GM19455 (cell line): ENCODE data around the gene MCFD2.

Experiments used
- ATAC-seq: cut with Tn5 transposase; IDR thresholded peaks from one replicate; pipeline ENCODE4 v1.9.1; 2021; ENCODE audit not compliant: unreplicated experiment

MCFD2 gene

DNA sequence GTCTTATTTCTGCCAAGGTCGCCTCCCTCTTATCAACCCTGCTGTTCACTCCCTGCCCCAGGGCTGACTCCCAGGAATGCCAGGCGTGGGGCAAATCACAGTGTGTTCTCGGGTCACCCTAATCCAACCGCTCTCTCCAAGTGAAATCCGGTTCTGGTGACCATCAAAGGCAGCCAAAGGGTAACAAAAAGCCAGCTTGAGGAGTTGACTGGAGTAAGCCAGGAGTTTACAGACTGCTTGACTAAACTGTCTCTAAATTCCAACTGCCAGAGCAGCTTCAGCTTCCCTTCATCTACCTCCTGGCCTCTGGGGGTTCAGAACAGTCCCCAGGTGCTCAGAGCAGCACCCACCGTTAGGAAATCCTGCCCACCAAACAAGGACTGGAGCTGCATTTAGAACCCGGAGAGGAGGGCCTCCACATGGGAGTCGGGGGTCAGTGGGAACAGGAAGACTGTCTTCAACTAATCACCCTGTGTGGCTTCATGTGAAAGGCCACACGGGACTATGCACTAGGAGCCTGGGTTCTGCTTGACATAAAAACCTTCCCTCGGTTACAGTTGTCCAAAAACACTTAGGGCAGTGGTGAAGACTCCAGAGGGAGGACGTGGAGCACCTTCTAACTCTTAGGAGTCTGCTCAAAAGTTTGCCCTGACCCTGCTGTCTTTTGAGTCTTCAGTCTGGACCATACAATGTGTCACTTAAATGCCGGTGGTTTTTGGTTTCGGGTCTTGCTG, 24.2 kb upstream of the MCFD2 start:
- no peak for ATAC-seq

DNA sequence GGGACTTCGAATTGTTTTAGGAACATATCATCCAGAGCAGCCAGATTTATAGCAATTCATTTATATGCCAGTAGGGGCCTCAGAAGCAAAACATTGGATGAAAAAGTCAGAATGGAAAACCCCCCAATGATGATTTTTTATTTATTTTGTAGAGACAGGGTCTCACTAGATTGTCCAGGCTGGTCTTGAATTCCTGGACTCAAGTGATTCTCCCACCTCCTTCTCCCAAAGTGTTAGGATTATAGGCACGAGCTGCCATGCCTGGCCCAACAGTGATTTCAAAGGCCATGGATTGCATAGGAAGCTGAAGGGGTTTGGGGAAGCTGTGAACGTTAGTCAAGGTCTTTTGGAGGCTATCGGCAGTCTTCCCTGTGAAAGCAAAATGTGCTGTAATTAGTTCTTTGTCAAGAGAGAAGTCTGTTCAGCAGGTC, 21.9 kb upstream of the MCFD2 start:
- no peak for ATAC-seq

DNA sequence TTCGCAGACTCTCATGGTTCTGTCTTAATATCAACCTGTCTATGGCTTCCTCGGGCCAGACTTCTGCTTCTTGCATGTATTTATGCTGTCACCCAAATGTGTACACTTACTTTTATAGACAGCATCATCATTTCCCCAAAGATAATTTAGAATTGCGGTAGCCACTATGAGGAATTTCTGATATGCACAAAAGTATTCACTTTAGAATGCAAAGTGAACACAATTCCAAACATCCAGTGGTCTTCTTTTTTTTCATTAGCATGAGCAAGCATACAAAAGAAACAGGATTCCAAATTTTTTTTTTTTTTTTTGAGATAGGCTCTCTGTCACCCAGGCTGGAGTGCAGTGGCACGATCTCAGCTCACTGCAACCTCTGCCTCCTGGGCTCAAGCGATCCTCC, 21.0 kb upstream of the MCFD2 start:
- ATAC-seq = no peak

DNA sequence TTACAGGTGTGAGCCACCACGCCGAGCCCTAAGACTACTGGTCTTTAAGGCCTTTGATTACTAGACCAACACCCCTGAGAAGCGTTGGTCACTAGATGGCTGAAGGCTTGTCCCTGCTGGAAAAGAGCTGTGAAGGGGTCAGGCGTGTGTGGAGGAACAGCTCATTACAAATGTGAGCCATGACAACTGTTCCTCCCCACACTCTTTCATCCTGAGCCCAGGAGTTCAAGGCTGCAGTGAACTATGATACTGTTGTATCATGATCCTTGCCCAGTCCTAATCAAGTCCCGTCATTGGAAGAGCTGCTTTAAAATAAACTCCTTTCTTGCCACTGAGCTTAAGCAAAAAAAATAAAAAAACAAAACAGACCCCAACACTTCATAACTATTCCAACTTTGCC, 19.5 kb upstream of the MCFD2 start:
- ATAC-seq = no peak

DNA sequence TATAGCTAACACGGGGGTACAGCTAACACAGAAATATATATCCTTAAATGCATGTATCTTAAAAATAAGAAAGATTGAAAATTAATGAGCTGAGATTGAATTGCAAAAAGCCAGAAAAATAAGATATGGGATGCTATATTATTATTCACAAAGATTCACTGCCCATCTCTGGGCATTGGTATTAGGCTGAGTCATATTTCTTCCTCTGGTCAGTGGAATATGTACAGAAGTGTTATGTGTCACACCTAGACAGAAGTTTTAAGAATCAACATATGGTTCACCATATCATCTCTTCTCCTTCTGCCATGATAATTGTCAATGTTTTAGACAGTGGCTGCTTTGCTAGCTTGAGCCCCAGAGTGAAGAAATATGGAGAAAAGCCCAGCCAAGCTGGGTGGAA, 14.0 kb upstream of the MCFD2 start:
- no peak for ATAC-seq

DNA sequence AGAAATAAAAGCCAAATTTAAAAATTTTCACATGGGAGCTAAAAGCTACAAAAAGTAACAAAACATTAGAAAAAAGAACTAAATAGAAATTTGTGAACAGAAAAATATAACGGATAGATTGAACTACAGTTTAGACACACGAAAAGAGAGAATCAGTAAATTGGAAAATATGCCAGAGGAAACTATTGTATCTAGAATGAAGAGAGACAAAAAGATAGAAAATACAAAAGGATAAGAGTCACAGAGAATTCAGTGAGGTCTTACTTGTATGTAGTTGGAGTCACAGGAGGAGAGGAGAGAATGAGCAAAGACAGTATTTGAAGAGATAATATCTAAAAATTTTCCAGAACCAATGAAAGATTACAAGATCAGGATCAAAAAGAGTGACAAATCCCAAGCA, 11.3 kb upstream of the MCFD2 start:
- ATAC-seq = no peak

DNA sequence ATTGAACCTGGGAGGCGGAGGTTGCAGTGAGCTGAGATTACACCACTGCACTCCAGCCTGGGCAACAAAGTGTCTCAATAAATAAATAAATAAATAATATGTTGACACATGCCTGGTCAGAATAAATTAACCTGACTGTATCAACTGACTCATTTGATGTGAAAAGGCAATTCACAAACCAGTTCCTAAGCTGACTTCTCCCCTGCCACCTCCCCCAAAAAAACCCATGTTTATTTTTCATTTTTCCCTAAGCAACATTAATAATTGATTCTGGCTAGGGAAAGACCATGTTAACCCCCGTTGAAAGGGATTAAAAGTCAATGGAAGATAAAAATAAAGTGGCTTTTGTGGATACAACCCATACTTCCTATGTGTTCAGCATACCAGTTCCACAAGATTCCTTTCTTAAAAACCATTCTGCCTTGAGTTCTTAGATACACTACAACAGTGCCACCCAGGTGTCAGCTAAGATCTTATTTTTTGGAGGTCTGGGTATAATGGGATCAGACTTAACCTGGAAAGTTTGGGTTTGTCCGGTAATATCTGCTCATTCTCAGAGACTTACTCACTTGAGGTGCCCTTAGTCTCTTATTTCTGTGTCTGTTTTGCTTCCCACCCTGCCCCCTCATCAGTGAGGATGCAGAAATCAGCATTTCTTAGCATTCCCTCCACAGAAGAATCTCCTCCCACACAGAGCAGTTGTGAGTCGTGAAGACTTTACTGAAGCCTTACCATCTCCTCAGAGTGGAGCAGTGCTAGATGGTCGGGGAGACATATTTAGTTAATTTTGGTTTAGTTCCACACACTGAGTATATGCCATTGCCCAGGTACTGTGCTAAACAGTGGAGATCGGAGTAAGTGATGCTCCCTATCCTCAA, 10.1 kb upstream of the MCFD2 start:
- no peak for ATAC-seq

DNA sequence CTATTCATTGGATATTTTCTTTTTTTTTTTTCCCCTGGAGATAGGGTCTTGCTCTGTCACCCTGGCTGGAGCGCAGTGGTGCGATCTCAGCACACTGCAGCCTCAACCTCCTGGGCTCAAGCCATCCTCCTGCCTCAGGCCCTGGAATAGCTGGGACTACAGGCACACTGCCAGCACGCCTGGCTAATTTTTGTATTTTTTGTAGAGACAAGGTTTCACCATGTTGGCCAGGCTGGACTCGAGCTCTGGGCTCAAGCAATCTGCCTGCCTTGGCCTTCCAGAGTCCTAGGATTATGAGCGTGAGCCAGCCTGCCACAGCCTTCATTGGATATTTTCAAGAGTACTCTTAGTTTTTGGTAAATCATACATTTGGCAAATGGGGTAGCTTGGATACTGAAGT, 9.0 kb upstream of the MCFD2 start:
- ATAC-seq = no peak

DNA sequence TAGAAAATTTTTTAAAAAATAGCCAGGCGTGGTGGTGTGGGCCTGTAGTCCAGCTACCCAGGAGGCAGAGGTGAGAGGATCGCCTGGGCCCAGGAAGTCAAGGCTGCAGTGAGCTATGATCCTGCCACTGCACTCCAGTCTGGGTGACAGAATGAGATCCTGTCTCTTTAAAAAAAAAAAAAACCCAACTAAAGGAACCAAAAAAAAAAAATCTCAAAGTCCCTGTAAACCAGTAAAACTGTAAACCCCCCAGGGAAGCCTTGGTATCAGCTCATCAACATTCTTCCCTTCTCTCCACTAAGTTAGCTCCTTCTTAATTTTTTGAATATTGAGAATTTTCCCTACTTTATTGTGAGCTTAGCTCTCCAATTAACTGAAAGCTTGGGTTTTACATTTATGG, 8.4 kb upstream of the MCFD2 start:
- ATAC-seq = no peak

DNA sequence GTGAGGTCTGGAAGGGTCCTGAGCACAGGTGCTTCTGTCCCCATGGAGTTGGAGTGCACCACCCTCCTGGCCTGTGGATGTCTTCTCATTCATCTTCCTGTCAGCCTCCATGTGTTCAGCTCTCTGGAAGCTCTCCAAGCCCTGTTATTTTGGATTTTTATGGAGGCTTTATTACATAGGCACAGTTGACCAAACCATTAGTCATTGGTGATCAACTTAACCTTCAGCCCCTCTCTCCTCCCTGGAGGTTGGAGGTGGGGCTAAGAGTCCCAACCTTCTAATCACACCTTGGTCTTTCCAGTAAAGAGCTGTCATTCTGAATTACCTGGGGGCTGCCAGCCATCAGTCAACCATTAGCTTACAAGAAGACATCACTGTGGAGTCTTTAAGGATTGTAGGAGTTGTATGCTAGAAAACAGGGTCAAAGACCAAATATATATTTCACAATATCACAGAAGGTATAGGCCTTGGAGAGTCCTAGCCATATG, 7.5 kb upstream of the MCFD2 start:
- ATAC-seq = no peak

DNA sequence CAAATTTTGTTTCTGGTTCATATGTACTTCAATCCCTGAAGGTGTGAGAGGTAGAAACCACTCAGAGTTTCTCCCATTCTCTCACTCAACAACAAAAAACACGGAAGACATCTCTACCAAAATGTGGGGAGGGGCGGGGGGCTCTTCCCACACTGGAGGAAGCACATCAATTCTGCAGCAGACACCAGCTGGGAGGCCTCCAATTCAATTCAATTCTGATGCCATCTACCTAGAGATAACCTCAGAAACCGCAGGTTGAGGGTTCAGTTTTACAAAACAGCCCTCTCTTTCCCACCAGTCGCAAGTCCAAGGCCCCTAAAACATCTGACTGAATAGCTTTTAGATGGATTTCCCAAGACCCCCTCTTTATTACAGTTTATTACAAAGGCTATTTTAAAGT, 7.0 kb upstream of the MCFD2 start:
- no peak for ATAC-seq

DNA sequence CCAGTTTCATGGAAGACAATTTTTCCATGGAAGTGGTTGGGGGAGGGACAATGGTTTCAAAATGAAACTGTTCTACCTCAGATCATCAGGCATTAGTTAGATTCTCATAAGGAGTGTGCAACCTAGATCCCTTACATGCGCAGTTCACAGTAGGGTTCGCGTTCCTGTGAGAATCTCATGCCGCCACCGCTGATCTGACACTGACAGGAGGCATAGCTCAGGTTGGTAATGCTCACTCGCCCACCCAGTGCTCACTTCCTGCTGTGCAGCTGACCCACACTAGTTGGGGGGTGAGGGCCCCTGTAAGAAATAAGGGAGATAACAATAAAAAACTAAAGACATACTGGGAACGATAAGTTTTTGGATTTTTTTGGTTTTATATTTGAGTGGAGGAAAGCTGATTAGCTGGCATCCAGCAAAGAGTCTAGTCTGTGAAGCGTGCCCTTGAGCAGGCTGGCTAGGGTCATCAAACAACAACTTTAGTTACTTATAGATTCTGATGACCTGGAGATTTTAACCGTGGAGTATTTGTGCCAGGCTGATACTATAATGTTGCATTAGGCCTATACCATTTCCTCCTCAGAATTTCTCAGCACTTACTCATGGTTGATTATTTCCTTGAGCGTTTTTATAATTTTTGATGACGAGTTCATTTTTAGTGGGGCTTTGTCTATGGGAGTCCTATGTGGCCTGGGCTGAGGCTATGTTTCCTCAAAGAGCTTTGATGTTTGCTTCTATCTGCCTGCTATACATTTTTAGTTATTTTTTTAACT, 6.3 kb upstream of the MCFD2 start:
- no peak for ATAC-seq

DNA sequence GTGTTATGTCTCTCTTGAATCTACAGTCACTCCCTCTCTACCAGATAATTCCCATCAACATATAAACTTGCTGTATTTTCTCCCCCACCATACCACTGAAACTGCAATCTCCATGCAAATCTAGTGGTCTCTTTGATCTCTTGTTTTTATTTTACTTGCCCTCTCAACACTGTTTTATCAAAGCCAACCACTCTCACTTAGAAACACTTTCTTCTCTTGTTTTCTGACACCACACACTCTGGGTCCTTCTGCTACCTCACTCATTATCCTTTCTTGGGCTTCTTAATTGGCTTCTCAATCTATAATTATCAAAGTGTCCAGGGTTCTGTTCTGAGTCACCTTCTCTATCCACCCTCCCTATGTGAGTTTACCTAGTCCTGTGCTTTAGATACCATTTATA, 2.0 kb upstream of the MCFD2 start:
- ATAC-seq = no peak

DNA sequence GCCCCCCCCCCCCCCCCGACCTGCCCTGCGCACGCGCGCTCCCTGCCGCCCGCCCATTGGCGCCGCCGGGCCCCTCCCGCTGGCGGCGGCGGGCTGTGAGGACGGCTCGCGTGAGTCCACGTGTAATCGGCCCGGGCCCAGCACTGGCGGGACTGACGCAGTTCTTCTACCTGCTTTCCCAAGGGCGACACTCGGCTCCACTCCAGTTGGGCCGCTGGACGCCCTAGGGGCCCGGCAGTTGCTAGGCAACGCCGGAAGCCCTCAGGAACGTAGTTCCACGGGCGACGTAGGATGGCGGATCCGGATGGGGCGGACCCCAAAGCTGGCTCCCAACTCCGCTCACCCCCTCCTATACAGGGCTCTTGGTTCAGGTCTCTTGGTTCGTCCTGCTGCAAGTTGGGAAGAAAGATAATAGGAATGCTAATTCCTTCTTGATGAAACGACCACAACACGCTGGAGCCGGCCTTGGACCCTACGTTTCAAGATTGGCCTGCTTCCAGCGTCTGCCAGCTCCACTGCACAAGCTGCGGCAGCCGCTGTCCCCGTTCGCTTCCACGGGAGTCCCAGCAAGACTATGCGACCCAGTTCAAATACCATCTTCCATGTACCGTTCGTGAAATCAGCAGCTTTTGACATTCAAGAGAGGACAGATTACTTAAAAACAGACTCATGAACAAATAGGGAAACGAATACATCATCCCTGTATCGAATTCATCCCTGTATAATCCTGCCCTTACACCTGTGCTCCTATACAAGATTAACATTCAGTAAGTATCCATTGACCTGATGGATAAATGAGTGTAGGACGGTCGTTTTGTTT, 415 bp upstream of the MCFD2 start:
- ATAC-seq = peak; percentile 93

DNA sequence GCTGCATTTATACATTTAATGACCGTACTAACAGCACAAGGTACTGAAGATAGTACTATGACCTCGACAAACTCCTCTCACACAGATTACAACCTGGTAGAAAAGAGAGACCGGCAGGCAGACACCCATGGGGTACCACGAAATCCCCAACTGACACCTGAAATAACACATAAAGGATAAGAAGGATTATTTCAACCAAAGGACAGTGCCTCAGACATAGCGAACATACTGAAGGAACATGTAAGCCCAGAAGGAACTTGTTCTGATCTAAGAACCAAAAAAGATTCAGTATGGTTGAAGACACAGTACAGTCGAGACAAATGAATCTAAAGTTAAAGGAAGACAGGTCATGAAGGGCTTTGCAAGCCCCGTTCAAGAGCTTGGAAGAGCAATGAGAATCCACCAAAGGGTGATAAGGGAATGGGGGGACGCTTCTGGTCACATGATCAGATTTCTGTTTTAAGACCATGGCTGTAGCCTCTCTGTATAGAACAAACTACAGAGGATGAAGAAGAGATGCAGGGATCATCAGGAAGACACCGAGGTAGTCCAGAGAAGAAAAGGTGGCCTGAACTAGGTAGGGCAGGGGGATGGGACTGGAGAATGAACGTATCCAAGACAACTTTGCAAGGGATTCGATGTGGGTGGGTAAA, 902 bp downstream of the MCFD2 start:
- ATAC-seq = no peak

DNA sequence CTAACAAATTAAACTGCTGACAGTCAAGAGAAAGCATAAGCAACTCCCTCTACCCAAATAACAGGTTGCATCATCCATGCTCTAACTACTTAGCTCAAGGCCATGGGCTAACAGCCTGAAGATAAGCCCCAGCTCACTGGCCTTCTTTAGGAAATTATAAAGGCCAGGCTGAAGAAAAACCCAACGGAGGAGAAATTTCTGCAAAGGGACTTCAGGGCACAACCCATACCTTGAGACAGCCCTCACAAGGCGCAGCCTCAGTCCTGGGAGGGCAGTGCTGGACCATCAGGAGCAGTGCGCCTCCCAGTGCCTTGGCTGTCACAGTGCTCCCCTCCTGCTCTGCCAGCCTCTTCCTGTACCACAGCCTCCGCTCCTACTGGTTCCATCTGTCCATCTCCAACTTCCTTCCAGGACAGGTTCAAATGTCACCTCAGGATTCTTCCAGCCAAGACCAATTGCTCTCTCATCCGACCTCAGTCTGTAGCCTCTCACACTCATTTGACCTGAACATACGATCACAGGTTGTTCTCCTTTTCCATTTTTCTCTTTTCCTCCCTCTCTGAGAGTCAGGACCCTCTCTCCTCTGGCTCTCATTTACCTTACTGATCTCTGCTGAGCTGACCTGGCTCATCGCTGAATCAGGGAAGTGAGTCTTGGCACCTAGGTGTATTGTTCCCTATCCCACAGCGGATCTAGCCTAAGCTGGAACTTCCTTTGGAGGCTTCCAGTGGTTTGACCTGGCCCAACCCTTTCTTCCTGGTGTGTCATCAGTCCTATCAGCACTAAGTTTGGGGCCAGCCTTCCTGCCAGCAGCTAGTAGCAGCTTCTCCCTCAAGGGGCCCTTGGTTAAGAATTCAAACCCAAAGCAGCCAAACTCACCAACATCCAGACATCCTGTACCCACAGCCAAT, 1.9 kb downstream of the MCFD2 start:
- no peak for ATAC-seq

DNA sequence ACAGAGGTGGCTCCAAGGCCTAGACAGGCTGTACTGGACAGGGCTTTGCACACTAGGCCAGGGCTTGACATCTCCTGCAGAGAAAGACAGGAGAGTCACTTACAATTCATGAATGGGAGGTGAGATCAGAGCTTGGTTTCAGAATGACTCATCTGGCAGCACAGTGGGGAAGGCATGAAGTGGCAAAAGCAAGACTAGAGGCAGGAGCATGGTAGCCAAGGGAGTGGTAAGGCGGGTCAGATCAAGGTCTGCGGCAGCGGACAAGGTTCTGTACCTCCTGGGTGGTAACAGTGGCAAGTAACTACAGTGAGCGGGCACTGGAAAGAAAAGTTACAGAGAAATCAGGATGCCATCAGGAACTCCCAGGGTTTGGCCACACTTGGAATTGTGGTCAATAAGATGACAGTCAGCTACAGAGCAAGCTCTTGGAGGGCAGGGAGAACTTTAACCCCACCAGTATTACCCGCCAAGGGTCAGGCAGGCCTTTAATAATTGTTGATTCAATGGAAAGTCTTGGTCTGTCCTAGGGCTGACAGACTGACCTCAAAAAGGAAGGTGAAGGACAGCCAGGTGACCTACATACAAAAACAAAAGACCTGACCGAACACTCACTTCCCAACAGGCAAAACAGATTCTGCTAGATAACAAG, 5.7 kb downstream of the MCFD2 start:
- ATAC-seq = peak; percentile 59

DNA sequence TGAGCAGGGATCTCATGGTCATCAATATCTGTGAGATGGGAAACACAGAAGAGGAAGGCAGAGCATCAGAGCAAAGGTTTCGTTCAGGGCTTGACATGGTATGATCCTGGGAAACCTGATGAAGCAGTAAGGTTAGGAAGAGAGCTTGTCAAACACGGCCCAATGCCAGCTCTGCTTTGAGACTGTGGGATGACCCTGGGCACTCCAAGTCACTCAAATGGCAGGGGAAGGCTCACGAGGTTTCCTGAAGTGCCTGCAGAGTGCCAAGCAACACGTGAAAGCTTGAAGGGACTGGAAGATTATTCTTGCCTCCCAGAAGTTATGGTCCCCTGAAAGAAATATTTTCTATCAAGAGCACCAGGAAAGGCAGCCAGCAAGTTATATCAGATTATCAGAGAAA, 6.5 kb downstream of the MCFD2 start:
- ATAC-seq = no peak
